Testis (tissue), 3 donors: ENCODE data around the gene ATP13A3. TPM values are rescaled to one million over a fixed set of nuclear protein-coding genes. Genes with fewer than 3 reads are reported as not detected.

Experiments used
- DNase-seq: peaks from one replicate; pipeline ENCODE4 v3.0.0-alpha.2; 2019
- H3K27ac ChIP-seq, 2 donors: fragments of 200-600 bp; sonication (generic); one replicate each; pipeline ENCODE4 v1.5.1; 2019
- H3K27me3 ChIP-seq: fragments of 200-600 bp; sonication (generic); one replicate; pipeline ENCODE4 v1.5.1; 2019
- H3K36me3 ChIP-seq: fragments of 200-600 bp; sonication (generic); one replicate; pipeline ENCODE4 v1.5.1; 2017; ENCODE audit warnings: low read depth; ENCODE audit errors: missing control alignments
- H3K4me1 ChIP-seq: fragments of 200-600 bp; sonication (generic); one replicate; pipeline ENCODE4 v1.5.1; 2019
- H3K4me3 ChIP-seq, 2 donors: fragments of 200-600 bp; sonication (generic); one replicate each; pipeline ENCODE4 v1.5.1; 2017 to 2019
- H3K9me3 ChIP-seq: fragments of 200-600 bp; sonication (generic); one replicate; pipeline ENCODE4 v1.5.1; 2017
- CTCF ChIP-seq, 3 experiments: fragments of 450-650 bp in 2 of 3; fragments of 200-600 bp in 1 of 3; sonication (generic) in 1 of 3; IDR thresholded peaks; one replicate each; pipeline ENCODE4 v1.5.1; 2016 to 2019; ENCODE audit warnings: antibody characterized with exemption in 3 of 3, mild to moderate bottlenecking in 2 of 3, moderate library complexity in 1 of 3
- POLR2A ChIP-seq: fragments of 450-650 bp; IDR thresholded peaks from one replicate; pipeline ENCODE4 v1.6.1; 2017; ENCODE audit warnings: antibody characterized with exemption, mild to moderate bottlenecking, moderate library complexity
- WGBS, 2 donors: methylation state at CpG; one replicate each; pipeline ENCODE4 v1.1.5; 2018; 5-methylcytosine and 5-hydroxymethylcytosine counted together
- intact Hi-C: fragments of 100-400 bp; cut with DNase I; formaldehyde crosslinking; loops from one replicate; pipeline ENCODE4 v1.15.1; 2023; ENCODE audit warnings: low total_unique reads
- polyA plus RNA-seq: library from polyadenylated mRNA; stranded (reverse); fragments of 350-450 nt; fragmentation: Illumina TruSeq; extraction: RNeasy Lipid Tissue Mini Kit (QIAGEN cat#74804); gene quantifications from one replicate; pipeline ENCODE4 v1.2.3, GENCODE V29; 2014; ENCODE audit warnings: low read depth, low replicate concordance; ENCODE audit not compliant: insufficient read depth
- total RNA-seq, 2 donors: library from RNA; depleted of rRNA; stranded (reverse); fragments of >200 nt; gene quantifications; one replicate each; pipeline ENCODE4 v1.2.3, GENCODE V29; 2016

ATP13A3 gene
- total and polyA plus RNA-seq, 3 donors from 2014 or later: 26.6 to 62.3 (median 51.8) TPM

GRCh38 chr3:194387926-194388418, 98.8 kb downstream of the ATP13A3 start:
- DNase-seq: no peak
- H3K4me1 ChIP-seq: no peaks in the 10 kb centered on the region
- 93 to 95% methylated on average over 8 of the region's 8 CpGs for WGBS, 2 donors
- H3K36me3 ChIP-seq: no peaks in the 10 kb centered on the region
- H3K27me3 ChIP-seq: no peaks in the 10 kb centered on the region
- TF ChIP-seq POLR2A (no peak), CTCF (IDR thresholded peaks at IDR 0.05) (no peak)
- H3K4me3 ChIP-seq: no peak overlapping the region
- intact Hi-C loops: no loop called here
- H3K27ac ChIP-seq: no peak overlapping the region
- no peaks in the 10 kb centered on the region for H3K9me3 ChIP-seq

GRCh38 chr3:194387276-194387675, 99.5 kb downstream of the ATP13A3 start:
- no peaks in the 10 kb centered on the region for H3K27me3 ChIP-seq
- intact Hi-C loops: no loop called here
- WGBS, 2 donors: 92 to 94% methylated on average over 5 to 6 of the region's 6 CpGs
- no peaks in the 10 kb centered on the region for H3K9me3 ChIP-seq
- H3K4me1 ChIP-seq: no peaks in the 10 kb centered on the region
- no peak overlapping the region for H3K4me3 ChIP-seq
- DNase-seq: no peak
- H3K36me3 ChIP-seq: no peaks in the 10 kb centered on the region
- TF ChIP-seq POLR2A (no peak), CTCF (IDR thresholded peaks at IDR 0.05) (no peak)
- no peak overlapping the region for H3K27ac ChIP-seq

GRCh38 chr3:194386648-194387047, 100.2 kb downstream of the ATP13A3 start:
- no peaks in the 10 kb centered on the region for H3K36me3 ChIP-seq
- H3K27me3 ChIP-seq: no peaks in the 10 kb centered on the region
- H3K27ac ChIP-seq: no peak overlapping the region
- TF ChIP-seq POLR2A: no peak
- TF ChIP-seq CTCF (IDR thresholded peaks at IDR 0.05): no peak
- DNase-seq: no peak
- no peak overlapping the region for H3K4me3 ChIP-seq
- intact Hi-C loops: no loop called here
- no peaks in the 10 kb centered on the region for H3K9me3 ChIP-seq
- H3K4me1 ChIP-seq: no peaks in the 10 kb centered on the region
- WGBS, 2 donors: 83 to 86% methylated on average over 7 of the region's 7 CpGs

GRCh38 chr3:194386066-194386465, 100.7 kb downstream of the ATP13A3 start:
- intact Hi-C loops: no loop called here
- H3K27ac ChIP-seq: no peak overlapping the region
- DNase-seq: no peak
- H3K27me3 ChIP-seq: no peaks in the 10 kb centered on the region
- no peak overlapping the region for H3K4me3 ChIP-seq
- 84% methylated on average over 15 of the region's 15 CpGs for WGBS, 2 donors
- TF ChIP-seq POLR2A (no peak), CTCF (IDR thresholded peaks at IDR 0.05) (no peak)
- H3K9me3 ChIP-seq: no peaks in the 10 kb centered on the region
- H3K36me3 ChIP-seq: no peaks in the 10 kb centered on the region
- no peaks in the 10 kb centered on the region for H3K4me1 ChIP-seq

- TF ChIP-seq POLR2A: no peak
- no peak for TF ChIP-seq CTCF (IDR thresholded peaks at IDR 0.05)
- Histone ChIP-seq H3K9me3 (no peaks in the 10 kb centered on the region), H3K27me3 (no peaks in the 10 kb centered on the region), H3K4me3 (no peak overlapping the region), H3K4me1 (no peaks in the 10 kb centered on the region), H3K27ac (no peak overlapping the region), H3K36me3 (no peaks in the 10 kb centered on the region)
- WGBS, 2 donors: 85 to 86% methylated on average over 9 to 12 of the region's 12 CpGs
- intact Hi-C loops: no loop called here
- DNase-seq: no peak
Observed at GRCh38 chr3:194384569-194385001, 102.2 kb downstream of the ATP13A3 start.
